Measurements from ENCODE around the gene SPC24.
"Not testable (repeated sequence)": the region's sequence is repeated elsewhere in the genome, so short reads cannot be mapped to it uniquely, and the experiment has no call there.

Gene SPC24

GRCh38 chr19:11191934-11192333 is 36.4 kb upstream of the SPC24 start:
- no peak for DNase-seq (ENCODE audit: low read depth)

- no peak for DNase-seq (ENCODE audit: low read depth)
Observed at GRCh38 chr19:11191273-11191755, 35.7 kb upstream of the SPC24 start.

- no peak for DNase-seq (ENCODE audit: low read depth)
Observed at GRCh38 chr19:11190501-11190900, 34.9 kb upstream of the SPC24 start.

GRCh38 chr19:11187441-11187840 is 31.9 kb upstream of the SPC24 start:
- no peak for DNase-seq (ENCODE audit: low read depth)

GRCh38 chr19:11182994-11183393 is 27.4 kb upstream of the SPC24 start:
- no peak for DNase-seq (ENCODE audit: low read depth)

GRCh38 chr19:11181488-11181887 is 25.9 kb upstream of the SPC24 start:
- no peak for DNase-seq (ENCODE audit: low read depth)

- not testable (repeated sequence) for DNase-seq (ENCODE audit: low read depth)
Observed at GRCh38 chr19:11180975-11181374, 25.4 kb upstream of the SPC24 start.

- DNase-seq (ENCODE audit: low read depth): no peak
Observed at GRCh38 chr19:11180346-11180745, 24.8 kb upstream of the SPC24 start.

- no peak for DNase-seq (ENCODE audit: low read depth)
Observed at GRCh38 chr19:11179716-11180297, 24.2 kb upstream of the SPC24 start.

GRCh38 chr19:11179145-11179465 is 23.5 kb upstream of the SPC24 start:
- DNase-seq (ENCODE audit: low read depth): not testable (repeated sequence)

- DNase-seq (ENCODE audit: low read depth): no peak
Observed at GRCh38 chr19:11177592-11177991, 22.0 kb upstream of the SPC24 start.

- DNase-seq (ENCODE audit: low read depth): no peak
Observed at GRCh38 chr19:11176466-11177193, 21.0 kb upstream of the SPC24 start.

- no peak for DNase-seq (ENCODE audit: low read depth)
Observed at GRCh38 chr19:11175920-11176319, 20.3 kb upstream of the SPC24 start.

GRCh38 chr19:11174336-11174735 is 18.8 kb upstream of the SPC24 start:
- no peak for DNase-seq (ENCODE audit: low read depth)

- no peak for DNase-seq (ENCODE audit: low read depth)
Observed at GRCh38 chr19:11173516-11174155, 18.1 kb upstream of the SPC24 start.

- DNase-seq (ENCODE audit: low read depth): no peak
Observed at GRCh38 chr19:11172576-11172975, 17.0 kb upstream of the SPC24 start.

GRCh38 chr19:11171144-11171543 is 15.6 kb upstream of the SPC24 start:
- no peak for DNase-seq (ENCODE audit: low read depth)

- no peak for DNase-seq (ENCODE audit: low read depth)
Observed at GRCh38 chr19:11169896-11170678, 14.5 kb upstream of the SPC24 start.

GRCh38 chr19:11168568-11168967 is 13.0 kb upstream of the SPC24 start:
- no peak for DNase-seq (ENCODE audit: low read depth)

- DNase-seq (ENCODE audit: low read depth): no peak
Observed at GRCh38 chr19:11166281-11167142, 10.9 kb upstream of the SPC24 start.

GRCh38 chr19:11165486-11166030 is 10.0 kb upstream of the SPC24 start:
- DNase-seq (ENCODE audit: low read depth): no peak
